OCI-LY3 (cell line): Measurements from ENCODE around the gene MAPK8IP2.
"Not testable (repeated sequence)": the region's sequence is repeated elsewhere in the genome, so short reads cannot be mapped to it uniquely, and the experiment has no call there.

ENCODE experiments used
- H2AFZ ChIP-seq: fragments of 200-600, 300-600 bp; shearing (Covaris generic); 2 replicates; pipeline ENCODE4 v1.6.0; 2014; ENCODE audit warnings: antibody characterized with exemption, low read depth, low read length
- H3K27ac ChIP-seq: fragments of 200-600, 300-600 bp; sonication (generic); 2 replicates; pipeline ENCODE4 v1.5.1; 2014; ENCODE audit warnings: mild to moderate bottlenecking, low read length, moderate library complexity, mixed read lengths
- H3K27me3 ChIP-seq: fragments of 200-600, 300-600 bp; sonication (generic); 2 replicates; pipeline ENCODE4 v1.6.1; 2014; ENCODE audit warnings: low read depth, low read length, mixed read lengths
- H3K36me3 ChIP-seq: fragments of 200-600, 300-600 bp; sonication (generic); replicated peaks from 2 replicates; pipeline ENCODE3; 2014; ENCODE audit warnings: low read depth, low read length, mixed read lengths
- H3K4me1 ChIP-seq: fragments of 300-600, 200-600 bp; sonication (generic); 2 replicates; pipeline ENCODE4 v1.6.1; 2014; ENCODE audit warnings: low read length, mixed read lengths
- H3K4me2 ChIP-seq: fragments of 200-600, 300-600 bp; sonication (generic); 2 replicates; pipeline ENCODE4 v1.6.1; 2014; ENCODE audit warnings: low read length, mixed read lengths
- H3K4me3 ChIP-seq: fragments of 300-600, 200-600 bp; sonication (generic); 2 replicates; pipeline ENCODE4 v1.5.1; 2014; ENCODE audit warnings: antibody characterized with exemption, mild to moderate bottlenecking, low read length, moderate library complexity
- H3K79me2 ChIP-seq: fragments of 300-600, 200-600 bp; shearing (Covaris generic); 2 replicates; pipeline ENCODE4 v1.6.1; 2014; ENCODE audit warnings: mild to moderate bottlenecking, low read length, mixed read lengths
- H3K9ac ChIP-seq: fragments of 300-600, 200-600 bp; shearing (Covaris generic); 2 replicates; pipeline ENCODE4 v1.6.0; 2014; ENCODE audit warnings: mild to moderate bottlenecking, low read length, moderate library complexity
- H3K9me3 ChIP-seq: fragments of 200-600, 300-600 bp; shearing (Covaris generic); 2 replicates; pipeline ENCODE4 v1.6.1; 2014; ENCODE audit warnings: low read length, mixed read lengths; ENCODE audit not compliant: insufficient read depth
- H4K20me1 ChIP-seq: fragments of 200-600, 300-600 bp; sonication (generic); 2 replicates; pipeline ENCODE4 v1.6.1; 2016; ENCODE audit warnings: low read length, mixed read lengths; ENCODE audit not compliant: insufficient read depth
- CTCF ChIP-seq: fragments of 200-600, 300-600 bp; sonication (generic); IDR thresholded peaks from 2 replicates; pipeline ENCODE4 v1.5.1; 2014; ENCODE audit warnings: antibody characterized with exemption, low read length, low read depth
- EZH2phosphoT487 ChIP-seq: fragments of 200-600 bp; shearing (Covaris generic); IDR thresholded peaks from 2 replicates; pipeline ENCODE4 v1.6.1; 2018; ENCODE audit warnings: antibody characterized with exemption, mixed run types, low read depth

Gene MAPK8IP2

GRCh38 chr22:50653256-50653655 lies 52.7 kb downstream of the MAPK8IP2 start:
- no peak overlapping the region for H3K27ac ChIP-seq
- no peak overlapping the region for H2AFZ ChIP-seq
- H3K27me3 ChIP-seq = no peaks in the 10 kb centered on the region
- H3K36me3 ChIP-seq = no peaks in the 10 kb centered on the region
- H4K20me1 ChIP-seq = no peaks in the 10 kb centered on the region
- no peaks in the 10 kb centered on the region for H3K9me3 ChIP-seq
- no peak overlapping the region for H3K4me2 ChIP-seq
- no peak overlapping the region for H3K9ac ChIP-seq
- no peaks in the 10 kb centered on the region for H3K79me2 ChIP-seq
- no peak for TF ChIP-seq CTCF
- TF ChIP-seq EZH2phosphoT487 = no peak
- H3K4me1 ChIP-seq = no peaks in the 10 kb centered on the region
- H3K4me3 ChIP-seq = no peak overlapping the region

DNA sequence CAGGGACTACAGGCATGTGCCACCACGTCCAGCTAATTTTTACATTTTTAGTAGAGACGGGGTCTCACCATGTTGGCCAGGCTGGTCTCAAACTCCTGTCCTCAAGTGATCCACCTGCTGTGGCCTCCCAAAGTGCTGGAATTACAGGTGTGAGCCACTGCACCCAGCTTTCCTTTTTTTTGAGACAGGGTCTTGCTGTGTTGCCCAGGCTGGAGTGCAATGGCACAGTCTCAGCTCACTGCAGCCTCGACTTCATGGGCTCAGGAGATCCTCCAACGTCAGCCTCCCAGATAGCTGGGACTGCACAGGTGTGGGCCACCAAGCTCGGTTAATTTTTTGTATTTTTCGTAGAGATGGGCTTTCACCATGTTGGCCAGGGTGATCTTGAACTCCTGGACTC lies 54.1 kb downstream of the MAPK8IP2 start:
- H3K9ac ChIP-seq, H3K36me3 ChIP-seq, H3K4me1 ChIP-seq, H3K79me2 ChIP-seq, H3K4me3 ChIP-seq, H3K4me2 ChIP-seq, H4K20me1 ChIP-seq, H2AFZ ChIP-seq, H3K9me3 ChIP-seq, H3K27ac ChIP-seq, H3K27me3 ChIP-seq: not testable (repeated sequence)

DNA sequence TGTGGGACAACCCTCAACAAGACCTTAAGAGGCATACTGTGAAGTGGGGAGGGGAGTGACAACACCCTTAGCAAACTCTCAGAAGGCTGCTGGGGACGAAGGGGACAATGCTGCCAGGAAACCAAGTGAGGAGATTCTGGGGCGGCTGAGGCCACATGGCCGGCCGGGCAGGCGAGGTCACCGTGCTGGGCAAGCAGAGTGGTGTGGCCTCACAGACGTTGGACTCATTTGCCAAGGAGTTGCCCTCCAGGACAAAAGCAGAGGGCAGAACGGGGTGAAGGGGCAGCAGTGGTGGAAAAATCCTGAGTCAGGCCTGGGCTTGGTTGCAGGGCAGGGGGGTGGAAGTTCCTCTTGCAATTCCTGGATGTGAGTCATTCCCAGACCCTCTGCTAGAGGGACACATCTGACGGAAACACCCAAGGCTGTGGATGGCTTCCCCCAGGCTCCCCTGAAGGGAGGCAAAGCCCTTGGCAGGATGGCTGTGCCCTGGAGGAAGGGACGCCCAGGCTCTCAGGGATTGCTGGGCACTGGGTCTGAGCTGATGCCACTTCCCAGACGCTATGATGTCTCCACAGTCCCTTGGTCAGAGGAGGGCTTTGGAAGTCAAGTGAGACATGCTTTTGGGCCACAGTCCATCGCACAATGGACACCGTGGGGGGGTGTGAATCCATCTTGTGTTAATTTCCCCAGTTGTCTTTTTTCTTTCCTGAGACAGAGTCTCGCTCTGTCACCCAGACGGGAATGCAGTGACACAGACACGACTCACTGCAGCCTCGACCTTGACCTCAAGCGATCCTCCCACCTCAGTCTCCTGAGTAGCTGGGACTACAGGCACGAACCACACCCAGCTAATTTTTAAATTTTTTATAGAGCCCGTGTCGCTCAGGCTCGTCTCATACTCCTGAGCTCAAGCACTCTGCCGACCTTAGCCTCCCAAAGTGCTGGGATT lies 55.8 kb downstream of the MAPK8IP2 start:
- Histone ChIP-seq H4K20me1 (no peaks in the 10 kb centered on the region), H3K79me2 (no peaks in the 10 kb centered on the region), H2AFZ (no peak overlapping the region), H3K27me3 (no peaks in the 10 kb centered on the region), H3K36me3 (no peaks in the 10 kb centered on the region), H3K27ac (no peak overlapping the region), H3K9ac (no peak overlapping the region), H3K4me3 (no peak overlapping the region), H3K9me3 (no peaks in the 10 kb centered on the region), H3K4me1 (no peaks in the 10 kb centered on the region), H3K4me2 (no peak overlapping the region)
- TF ChIP-seq EZH2phosphoT487 (no peak), CTCF (no peak)

- TF ChIP-seq CTCF = no peak
- TF ChIP-seq EZH2phosphoT487 = no peak
- H3K79me2 ChIP-seq = no peaks in the 10 kb centered on the region
- H4K20me1 ChIP-seq = no peaks in the 10 kb centered on the region
- H2AFZ ChIP-seq = no peak overlapping the region
- H3K27me3 ChIP-seq = no peaks in the 10 kb centered on the region
- H3K4me2 ChIP-seq = no peak overlapping the region
- H3K4me1 ChIP-seq = no peaks in the 10 kb centered on the region
- H3K4me3 ChIP-seq = no peak overlapping the region
- no peaks in the 10 kb centered on the region for H3K36me3 ChIP-seq
- H3K9me3 ChIP-seq = no peaks in the 10 kb centered on the region
- H3K27ac ChIP-seq = no peak overlapping the region
- no peak overlapping the region for H3K9ac ChIP-seq
These were observed 57.3 kb downstream of the MAPK8IP2 start for GRCh38 chr22:50657925-50658324.

- H3K36me3 ChIP-seq, H3K9ac ChIP-seq, H3K9me3 ChIP-seq, H2AFZ ChIP-seq, H3K4me1 ChIP-seq, H3K4me2 ChIP-seq, H3K79me2 ChIP-seq, H3K27me3 ChIP-seq, H4K20me1 ChIP-seq, H3K4me3 ChIP-seq, H3K27ac ChIP-seq: not testable (repeated sequence)
These were observed 59.1 kb downstream of the MAPK8IP2 start for GRCh38 chr22:50659711-50660110.
